Fibroblast of upper back skin (primary cell): ENCODE measurements around the gene CBX1.
"Not testable (repeated sequence)": the region's sequence is repeated elsewhere in the genome, so short reads cannot be mapped to it uniquely, and the experiment has no call there.

Experiments used
- DNase-seq: peaks from one replicate; pipeline ENCODE4 v3.0.0-alpha.2; 2013

The CBX1 gene

DNA sequence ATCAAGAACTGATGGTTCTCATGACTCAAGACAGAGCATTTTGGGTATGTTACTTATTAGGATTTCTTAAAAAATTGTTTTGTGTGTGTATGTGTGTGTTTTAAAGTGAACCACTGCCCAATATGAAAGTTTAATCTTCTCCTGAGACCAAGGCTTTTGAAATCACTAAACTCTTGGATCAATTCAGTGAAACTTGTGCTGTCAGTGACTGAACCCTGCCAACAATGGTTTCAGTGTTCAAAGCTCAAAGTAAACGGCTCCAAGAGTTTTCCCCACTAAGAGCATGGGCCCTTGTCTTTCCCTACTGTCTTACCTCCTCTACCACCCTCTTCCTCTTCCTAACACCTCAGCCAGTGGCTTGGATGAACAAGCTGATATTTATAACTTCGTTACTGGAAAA is 31.1 kb downstream of the CBX1 start:
- DNase-seq: no peak

DNA sequence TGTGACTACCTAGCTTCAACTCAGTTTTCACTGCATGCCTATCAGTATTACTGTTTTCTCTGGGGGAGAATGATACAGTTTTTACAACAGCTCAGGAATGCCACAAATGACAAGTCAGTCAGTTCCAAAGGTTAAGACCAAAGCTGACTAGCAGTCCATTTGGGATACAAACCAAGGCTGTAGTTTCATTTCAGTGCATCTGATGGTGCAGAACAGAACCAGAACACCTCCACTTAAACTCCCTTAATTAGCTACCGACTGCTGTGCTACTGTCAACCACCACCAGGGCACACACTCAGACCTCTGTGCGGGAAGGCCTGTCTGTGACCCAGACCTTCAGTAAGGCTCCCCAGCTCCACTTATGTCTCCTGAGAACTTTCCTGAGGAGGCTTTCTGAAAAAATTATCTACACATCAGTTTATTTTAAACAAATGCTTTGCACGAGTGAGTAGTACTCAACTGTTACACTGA is 32.8 kb downstream of the CBX1 start:
- DNase-seq: peak; percentile 67

DNA sequence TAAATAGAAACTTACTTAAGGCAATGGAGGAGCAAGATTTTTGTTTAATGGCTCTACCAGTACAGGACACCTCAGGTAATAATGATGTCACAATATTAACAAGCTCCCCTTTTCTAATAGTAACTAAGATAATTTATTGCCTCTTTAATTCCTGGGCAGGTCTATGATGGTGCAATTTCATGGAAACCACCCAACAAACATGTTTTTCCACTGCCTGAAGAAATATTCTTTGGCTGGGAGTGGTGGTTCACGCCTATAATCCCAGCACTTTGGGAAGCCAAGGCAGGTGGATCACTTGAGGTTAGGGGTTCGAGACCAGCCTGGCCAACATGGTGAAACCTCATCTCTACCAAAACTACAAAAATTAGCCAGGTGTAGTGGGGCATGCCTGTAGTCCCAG is 33.5 kb downstream of the CBX1 start:
- DNase-seq: not testable (repeated sequence)

DNA sequence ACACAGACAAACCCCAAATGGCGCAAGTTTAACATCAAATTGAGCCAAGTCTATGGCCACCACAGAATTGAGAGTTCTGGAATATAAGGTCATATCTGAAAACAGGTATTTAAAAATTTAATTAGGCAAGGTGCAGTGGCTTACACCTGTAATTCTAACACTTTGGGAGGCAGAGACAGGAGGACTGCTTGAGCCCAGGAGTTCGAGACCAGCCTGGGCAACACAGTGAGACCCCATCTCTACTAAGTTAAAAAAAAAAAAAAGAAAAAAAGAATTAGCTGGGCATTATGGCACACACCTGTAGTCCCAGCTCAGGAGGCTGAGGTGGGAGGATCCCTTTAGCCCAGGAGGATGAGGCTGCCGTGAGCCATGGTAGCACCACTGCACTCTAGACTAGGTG is 34.0 kb downstream of the CBX1 start:
- DNase-seq: no peak

DNA sequence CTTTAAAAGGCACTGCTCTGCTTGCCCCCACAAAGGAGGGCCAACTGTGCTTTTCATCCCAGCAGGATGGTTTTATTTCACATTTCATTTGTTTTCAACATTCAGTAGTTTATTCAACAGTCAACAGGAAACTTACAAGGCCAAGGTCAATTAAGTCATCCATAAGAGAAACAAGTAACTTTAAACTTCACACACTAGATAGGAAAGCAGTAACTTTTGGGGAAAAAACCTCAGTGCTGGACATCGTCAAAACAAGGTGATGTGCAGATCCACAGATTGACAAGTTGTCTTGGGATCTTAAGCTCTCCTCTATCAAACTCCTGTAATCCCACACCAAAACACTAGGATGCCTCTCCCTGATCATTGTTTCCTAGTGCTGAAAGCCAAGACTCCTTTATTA is 34.6 kb downstream of the CBX1 start:
- no peak for DNase-seq

DNA sequence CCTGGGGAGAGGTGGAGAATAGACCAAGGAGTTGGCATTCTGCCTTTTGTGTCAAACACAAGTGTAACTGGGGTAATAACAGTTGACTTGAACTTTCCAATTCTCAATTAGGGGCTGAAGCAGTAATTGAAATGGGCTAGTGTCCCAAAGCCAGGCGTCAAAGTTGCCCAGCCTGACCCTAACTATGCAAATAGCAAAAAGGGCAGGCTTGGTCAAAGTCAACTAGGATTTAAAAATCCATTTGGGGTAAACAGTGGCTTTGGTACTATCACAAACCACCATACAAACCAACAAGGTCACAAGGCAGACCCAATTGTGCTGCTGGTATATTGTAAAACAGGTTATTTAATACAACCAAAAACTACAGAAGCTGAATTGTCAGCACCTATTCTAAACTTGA is 35.1 kb downstream of the CBX1 start:
- no peak for DNase-seq

DNA sequence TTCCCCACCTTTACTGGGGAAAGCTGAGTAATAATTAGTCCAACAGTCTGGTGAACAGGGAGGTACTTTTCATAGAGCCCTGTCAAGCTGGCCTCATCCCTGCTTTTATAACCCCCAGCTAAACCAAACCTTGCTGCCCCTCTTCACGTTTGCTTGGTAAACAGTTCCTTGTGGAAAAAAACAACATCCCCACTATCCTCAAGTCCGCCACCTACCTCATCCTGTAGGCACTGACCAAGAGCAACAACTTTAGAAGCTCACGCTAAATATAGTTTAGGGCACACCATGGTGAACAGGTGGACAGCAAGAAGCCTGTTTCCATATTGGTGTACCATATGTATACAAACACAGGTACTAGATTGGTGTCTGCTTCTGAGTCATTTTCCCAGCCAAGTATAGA is 36.6 kb downstream of the CBX1 start:
- no peak for DNase-seq

DNA sequence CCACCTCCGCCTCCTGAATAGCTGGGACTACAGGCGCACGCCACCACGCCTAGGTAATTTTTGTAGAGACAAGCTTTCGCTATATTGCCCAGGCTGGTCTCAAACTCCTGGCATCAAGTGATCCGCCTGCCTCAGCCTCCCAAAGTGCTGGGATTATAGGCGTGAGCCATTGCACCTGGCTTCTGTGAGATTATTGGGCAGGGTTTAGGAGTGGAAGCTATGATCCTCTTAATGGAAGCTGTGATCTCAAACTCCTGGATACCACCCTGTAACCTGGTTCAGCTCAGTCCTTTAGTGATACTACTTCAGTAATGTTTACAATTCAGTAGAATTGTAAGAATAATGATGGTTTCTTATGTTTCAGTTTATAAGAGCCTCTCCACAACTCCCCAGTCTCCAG is 39.0 kb downstream of the CBX1 start:
- DNase-seq: no peak

DNA sequence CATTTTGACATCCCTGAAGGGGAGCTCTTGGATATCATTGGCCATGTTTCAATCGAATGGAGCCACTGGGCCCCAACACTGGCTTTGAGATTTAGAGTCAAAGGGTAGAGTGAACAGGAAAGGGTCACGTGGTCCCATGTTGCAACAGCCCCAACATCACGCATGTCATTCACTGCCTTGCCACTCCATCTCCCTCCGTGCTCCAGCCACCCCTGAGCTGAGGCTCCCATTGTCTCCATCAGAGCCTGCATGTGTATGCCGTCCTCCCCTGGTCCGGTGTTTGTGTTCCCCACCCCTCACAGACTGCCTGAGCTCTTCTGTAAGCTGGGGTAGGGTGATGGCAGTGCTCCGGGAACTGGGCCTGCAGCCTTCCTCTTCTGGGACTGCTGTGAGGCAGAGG is 41.0 kb downstream of the CBX1 start:
- DNase-seq: no peak

DNA sequence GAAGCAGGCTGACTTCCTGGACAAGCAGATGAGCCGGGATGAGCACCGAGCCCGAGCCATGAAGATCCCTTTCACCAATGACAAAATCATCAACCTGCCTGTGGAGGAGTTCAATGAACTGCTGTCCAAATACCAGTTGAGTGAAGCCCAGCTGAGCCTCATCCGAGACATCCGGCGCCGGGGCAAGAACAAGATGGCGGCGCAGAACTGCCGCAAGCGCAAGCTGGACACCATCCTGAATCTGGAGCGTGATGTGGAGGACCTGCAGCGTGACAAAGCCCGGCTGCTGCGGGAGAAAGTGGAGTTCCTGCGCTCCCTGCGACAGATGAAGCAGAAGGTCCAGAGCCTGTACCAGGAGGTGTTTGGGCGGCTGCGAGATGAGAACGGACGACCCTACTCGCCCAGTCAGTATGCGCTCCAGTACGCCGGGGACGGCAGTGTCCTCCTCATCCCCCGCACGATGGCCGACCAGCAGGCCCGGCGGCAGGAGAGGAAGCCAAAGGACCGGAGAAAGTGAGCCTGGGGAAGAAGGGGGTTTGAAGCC is 42.1 kb downstream of the CBX1 start:
- no peak for DNase-seq

DNA sequence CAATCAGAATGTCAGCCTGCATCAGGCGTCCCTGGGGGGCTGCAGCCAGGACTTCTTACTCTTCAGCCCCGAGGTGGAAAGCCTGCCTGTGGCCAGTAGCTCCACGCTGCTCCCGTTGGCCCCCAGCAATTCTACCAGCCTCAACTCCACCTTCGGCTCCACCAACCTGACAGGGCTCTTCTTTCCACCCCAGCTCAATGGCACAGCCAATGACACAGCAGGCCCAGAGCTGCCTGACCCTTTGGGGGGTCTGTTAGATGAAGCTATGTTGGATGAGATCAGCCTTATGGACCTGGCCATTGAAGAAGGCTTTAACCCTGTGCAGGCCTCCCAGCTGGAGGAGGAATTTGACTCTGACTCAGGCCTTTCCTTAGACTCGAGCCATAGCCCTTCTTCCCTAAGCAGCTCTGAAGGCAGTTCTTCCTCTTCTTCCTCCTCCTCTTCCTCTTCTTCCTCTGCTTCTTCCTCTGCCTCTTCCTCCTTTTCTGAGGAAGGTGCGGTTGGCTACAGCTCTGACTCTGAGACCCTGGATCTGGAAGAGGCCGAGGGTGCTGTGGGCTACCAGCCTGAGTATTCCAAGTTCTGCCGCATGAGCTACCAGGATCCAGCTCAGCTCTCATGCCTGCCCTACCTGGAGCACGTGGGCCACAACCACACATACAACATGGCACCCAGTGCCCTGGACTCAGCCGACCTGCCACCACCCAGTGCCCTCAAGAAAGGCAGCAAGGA is 42.7 kb downstream of the CBX1 start:
- DNase-seq: no peak

DNA sequence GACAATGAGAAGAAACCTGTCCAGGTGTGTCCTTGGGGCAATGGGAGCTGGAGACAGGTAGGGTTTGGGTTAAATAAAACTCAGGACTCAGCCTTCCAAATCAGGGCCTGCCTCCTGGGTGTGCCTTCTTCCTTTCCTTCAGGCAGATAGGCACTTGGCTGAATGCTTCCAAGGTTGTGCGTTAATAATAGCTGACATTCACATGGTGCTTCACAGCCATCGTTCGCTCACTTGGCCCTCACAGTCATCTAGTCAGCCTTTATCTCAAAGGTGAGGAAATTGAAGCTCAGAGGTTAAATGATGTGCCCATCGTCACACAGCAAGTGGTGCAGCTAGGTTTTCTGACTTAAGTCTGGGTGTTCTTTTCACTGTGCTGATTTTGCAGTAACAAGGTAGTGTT is 43.7 kb downstream of the CBX1 start:
- DNase-seq: no peak

DNA sequence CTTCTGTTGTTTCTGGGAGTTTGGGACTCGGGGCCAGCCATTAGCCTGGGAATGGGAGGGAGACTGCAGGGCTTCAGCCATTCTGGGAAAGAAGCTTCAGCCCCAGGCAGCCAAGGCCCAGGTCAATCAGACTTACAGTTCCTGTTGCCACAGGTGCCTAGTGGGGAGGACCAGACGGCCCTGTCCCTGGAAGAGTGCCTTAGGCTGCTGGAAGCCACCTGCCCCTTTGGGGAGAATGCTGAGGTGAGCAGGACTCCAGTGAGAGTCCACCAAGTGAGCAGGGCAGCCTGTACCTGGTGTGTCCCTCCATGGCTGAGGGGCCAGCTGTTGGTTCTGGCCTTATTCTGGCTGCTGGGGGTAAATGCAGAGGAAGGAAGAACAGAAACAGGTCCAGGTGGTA is 44.4 kb downstream of the CBX1 start:
- no peak for DNase-seq

DNA sequence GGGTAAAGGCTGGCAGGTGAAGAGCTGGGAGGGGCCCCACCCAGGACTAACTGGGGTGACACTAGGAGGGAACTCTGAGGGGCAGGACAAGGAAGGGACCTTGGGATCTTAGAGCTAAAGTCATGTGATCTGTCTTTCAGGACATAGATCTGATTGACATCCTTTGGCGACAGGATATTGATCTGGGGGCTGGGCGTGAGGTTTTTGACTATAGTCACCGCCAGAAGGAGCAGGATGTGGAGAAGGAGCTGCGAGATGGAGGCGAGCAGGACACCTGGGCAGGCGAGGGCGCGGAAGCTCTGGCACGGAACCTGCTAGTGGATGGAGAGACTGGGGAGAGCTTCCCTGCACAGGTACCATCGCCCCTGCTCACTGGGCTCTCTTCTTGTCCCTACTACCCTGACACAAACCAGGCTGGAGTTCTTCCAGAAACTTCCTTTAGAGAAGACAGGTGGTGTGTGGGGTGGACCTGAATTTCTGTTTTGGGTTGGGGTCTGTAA is 45.0 kb downstream of the CBX1 start:
- DNase-seq: no peak

DNA sequence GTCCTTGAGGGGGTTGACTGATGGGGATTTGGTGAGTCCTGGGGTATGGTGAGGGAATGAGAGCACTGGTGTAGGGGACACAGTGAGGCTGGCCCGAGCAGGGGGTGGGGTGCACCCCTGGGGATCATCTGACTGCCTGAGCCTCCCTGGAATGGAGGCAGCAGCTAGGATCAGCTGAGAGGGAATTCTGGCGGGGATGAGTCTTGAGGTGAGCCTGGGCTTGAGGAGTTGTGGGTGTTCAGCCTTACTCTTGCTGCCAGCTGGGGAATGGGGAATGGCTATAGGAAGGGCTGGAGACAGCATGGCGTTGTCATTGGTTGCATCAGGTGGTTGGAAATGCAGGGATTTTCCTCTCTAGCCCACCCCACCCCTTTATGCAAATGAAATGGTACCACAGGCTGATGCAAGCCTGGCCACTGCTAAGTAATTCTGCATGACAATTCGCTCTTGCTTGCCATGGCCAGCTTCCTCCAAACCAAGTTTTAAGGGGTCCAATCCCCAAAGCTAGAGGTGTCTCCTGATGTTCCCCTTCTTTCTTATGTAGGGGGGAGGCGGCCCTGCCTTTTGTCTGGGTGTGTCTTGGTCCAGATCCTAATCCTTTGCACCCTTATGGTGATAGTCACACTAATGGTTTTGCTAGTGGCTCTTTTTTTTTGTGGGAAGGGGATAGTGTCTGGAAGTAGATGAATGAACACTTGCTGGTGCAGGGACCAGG is 45.6 kb downstream of the CBX1 start:
- DNase-seq: peak; percentile 97

DNA sequence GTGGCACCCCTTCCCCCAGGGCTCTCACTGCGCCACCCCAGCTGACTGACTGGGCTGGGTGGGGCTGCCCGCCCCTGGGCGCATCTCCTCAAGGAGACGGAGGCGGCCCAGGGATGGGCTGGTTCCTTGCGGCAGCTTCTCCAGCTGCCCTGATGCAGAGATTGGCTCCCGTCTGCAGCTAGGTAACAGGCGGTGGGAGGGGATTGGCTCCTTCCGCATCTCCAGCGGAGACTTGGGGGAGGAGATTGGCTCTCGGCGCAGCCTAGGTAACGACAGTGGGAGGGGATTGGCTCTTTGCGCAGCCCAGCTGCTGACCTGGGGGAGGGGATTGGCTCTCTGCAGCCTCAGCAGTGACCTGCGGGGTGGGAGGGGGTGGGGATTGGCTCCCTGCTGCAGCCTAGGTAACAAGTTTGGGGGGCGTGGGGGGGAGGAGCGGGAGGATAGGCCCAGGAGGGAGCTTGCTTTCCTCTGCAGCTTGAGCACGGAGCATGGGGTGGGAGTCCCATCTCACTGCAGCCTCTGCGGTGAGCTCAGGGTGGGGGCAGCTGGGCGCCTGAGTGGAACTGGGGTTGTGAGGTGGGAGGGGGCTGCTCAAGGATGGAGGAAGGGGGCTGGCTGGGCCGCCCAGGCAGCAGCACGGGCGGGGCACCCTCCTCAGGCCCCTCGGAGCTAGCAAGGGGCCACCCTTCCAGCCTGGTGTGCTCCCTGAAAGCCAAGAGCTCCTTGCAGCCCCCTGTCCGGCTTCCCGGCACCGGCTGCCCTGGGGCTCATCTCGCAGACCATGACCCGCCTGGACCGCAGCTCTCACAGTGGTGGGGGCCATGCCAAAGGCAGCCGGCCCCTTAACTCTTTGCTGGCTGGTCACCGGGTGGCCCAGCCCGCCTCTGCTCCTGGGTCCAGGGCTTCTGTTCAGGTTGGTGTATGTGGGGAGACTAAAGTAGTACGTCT is 46.8 kb downstream of the CBX1 start:
- DNase-seq: peak; percentile 88

DNA sequence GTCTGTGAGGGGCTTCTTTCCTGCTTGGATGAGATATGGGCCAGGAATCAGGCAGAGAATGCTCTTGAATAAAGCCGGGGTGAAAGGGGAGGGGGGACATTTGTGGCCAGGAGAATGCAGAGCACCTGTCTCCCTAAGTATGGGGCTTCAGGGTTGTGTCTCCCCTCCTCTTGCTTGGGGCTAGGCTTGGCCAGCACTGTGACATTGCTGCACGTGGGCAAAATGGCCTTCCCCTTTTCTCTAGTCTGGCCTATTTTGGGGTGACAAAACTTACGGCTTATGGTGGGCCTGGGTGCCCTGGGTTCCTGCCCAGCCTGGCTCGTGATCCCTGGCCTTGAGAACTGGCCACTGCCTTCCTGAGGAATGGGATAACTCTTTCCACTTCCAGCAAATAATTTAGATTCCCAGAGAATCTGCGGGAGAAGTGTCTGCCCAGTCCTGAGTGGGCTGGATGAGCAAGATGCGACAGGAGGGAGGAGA is 47.5 kb downstream of the CBX1 start:
- DNase-seq: no peak

DNA sequence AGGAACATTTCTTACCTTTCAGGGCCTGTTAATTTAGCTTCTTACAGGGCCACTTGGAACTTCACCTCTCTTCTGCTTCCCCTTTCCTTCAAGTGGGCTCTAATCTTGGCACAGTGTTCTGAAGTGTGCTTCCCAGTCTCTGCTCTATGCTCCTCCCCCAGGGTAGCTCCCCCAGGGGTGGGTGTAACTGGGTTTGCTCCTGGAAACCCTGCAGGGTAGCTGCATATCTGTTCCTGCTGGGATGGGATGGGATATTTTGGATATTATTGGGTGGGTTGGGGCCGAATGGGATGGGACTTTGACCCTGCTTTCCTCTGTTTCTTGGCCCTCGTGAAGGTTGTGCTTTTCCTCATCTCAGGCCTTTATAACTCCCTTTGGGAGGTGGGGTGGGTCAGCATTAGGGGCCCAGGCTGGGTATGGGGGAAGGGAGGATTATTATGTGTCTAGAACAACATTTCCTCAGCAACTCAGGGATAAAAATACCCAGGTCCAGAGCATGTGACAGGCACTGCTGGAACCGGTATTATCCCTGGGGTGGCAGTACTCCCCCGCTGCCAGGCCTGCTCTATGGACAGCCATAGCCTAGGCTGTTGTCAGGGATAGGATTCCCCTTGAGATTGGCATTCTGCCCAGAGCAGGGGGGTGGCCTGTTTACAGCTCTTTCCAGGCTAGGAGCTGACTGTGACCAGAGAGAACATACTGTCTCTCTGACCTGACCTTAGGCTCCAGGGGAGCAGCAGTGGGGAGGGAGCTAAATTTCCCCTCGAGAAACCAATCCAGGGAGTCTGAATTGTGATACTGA is 48.1 kb downstream of the CBX1 start:
- DNase-seq: peak; percentile 32

DNA sequence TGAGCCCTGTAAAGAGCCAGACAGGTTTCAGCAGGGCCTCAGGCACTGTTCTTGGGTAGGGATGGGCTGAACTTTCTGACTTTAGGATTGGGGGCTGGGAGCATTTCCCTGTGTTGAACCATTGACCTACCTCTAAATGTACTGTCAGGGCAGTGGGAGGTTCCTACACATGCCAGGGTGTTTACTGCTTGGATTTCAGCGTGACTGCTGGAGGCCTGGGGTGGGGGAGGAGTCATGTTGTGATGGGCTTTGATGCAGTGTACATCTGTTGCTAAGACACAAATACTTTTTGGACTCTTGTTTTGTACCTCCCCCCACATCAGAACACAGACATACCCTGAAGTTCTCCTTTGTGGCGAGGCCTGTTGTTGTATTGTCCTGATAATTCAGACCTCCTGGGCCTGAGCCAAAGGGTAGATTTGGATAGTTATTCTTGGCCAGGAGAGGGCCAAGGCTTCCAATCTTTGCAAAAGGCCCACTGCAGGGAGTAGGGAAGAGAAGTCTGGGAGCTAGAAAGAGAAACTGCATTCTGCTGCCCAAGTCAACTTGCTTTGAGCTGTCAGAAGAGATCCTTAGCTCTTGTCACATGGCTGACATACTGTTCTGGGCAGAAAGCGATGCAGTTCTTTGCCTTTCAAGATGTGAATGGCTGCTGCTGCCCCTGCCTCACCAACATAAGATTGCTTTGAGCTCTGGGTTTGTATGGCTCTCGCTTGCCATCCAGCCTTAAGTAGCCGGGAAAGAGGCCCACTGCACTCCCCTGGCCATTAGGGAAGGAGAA is 49.4 kb downstream of the CBX1 start:
- DNase-seq: peak; percentile 80

DNA sequence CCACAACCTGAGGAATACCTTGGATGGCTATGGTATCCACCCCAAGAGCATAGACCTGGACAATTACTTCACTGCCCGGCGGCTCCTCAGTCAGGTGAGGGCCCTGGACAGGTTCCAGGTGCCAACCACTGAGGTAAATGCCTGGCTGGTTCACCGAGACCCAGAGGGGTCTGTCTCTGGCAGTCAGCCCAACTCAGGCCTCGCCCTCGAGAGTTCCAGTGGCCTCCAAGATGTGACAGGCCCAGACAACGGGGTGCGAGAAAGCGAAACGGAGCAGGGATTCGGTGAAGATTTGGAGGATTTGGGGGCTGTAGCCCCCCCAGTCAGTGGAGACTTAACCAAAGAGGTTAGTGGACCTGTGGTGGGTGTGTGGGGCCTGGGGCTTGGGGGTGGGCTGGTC is 50.0 kb downstream of the CBX1 start:
- DNase-seq: no peak
